H1 (cell line): Measurements from ENCODE around the gene LRFN3. TPM values are rescaled to one million over a fixed set of nuclear protein-coding genes. Genes with fewer than 3 reads are reported as not detected.

ENCODE experiments used
- CTCF ChIA-PET: fragments of 300-600 bp; sonication (Branson Sonifier 250); formaldehyde crosslinking; loops from one replicate; lab custom pipeline; 2021; ENCODE audit not compliant: partially characterized antibody; lab: Charles Lee
- POLR2A ChIA-PET: fragments of 300-600 bp; sonication (Branson Sonifier 250); formaldehyde crosslinking; loops from one replicate; lab custom pipeline; 2021; ENCODE audit warnings: inconsistent platforms; ENCODE audit not compliant: partially characterized antibody; lab: Charles Lee
- DNase-seq, 2 experiments: peaks; one replicate each; pipeline versions ENCODE4 v3.0.0 to v3.0.0-alpha.2; 2010 to 2022; ENCODE audit warnings: low spot score in 2 of 2, low read depth in 1 of 2, mixed read lengths in 1 of 2
- FAIRE-seq: peaks from 2 replicates; lab custom pipeline; 2011; peaks lifted over from hg19 to GRCh38; lab: Jason Lieb, UNC
- H2AFZ ChIP-seq: 2 replicates; pipeline ENCODE4 v1.8.1; 2012; ENCODE audit warnings: low read length, inconsistent platforms
- H2AK5ac ChIP-seq: 2 replicates; pipeline ENCODE4 v1.6.1; 2013; ENCODE audit warnings: low read depth, low read length
- H2BK120ac ChIP-seq: replicated peaks from 2 replicates; pipeline ENCODE3; 2013; ENCODE audit warnings: low read depth, low read length, inconsistent platforms
- H2BK12ac ChIP-seq: 2 replicates; pipeline ENCODE4 v1.6.1; 2013; ENCODE audit warnings: low read depth, low read length
- H2BK15ac ChIP-seq: 2 replicates; pipeline ENCODE4 v1.6.1; 2013; ENCODE audit warnings: low read length
- H2BK20ac ChIP-seq: 2 replicates; pipeline ENCODE4 v1.6.1; 2013; ENCODE audit warnings: low read length
- H2BK5ac ChIP-seq: 2 replicates; pipeline ENCODE4 v1.6.1; 2013; ENCODE audit warnings: low read depth, low read length
- H3K14ac ChIP-seq: 2 replicates; pipeline ENCODE4 v1.6.1; 2013; ENCODE audit warnings: inconsistent platforms; ENCODE audit not compliant: insufficient read length
- H3K18ac ChIP-seq: 2 replicates; pipeline ENCODE4 v1.6.1; 2013; ENCODE audit warnings: low read length; ENCODE audit errors: extremely low read depth
- H3K23ac ChIP-seq: 2 replicates; pipeline ENCODE4 v1.6.1; 2013; ENCODE audit warnings: inconsistent platforms; ENCODE audit not compliant: insufficient read length
- H3K23me2 ChIP-seq: 2 replicates; pipeline ENCODE4 v1.6.1; 2013; ENCODE audit warnings: low read depth, low read length
- H3K27ac ChIP-seq: 2 replicates; pipeline ENCODE4 v1.6.1; 2011; ENCODE audit warnings: low read depth, low read length, inconsistent platforms
- H3K27me3 ChIP-seq, 4 experiments: replicated peaks in 1 of 4; 1 replicate in 1 of 4; 2 replicates in 3 of 4; pipeline versions ENCODE4 v1.6.1 to v1.8.1; 2011 to 2013; ENCODE audit warnings: low read length in 3 of 4, mild to moderate bottlenecking in 3 of 4, inconsistent platforms in 2 of 4, mixed read lengths in 2 of 4, moderate library complexity in 1 of 4; ENCODE audit not compliant: control insufficient read depth in 3 of 4, insufficient read depth in 3 of 4; ENCODE audit errors: extremely low read depth in 1 of 4
- H3K36me3 ChIP-seq, 4 experiments: 2 replicates each; pipeline versions ENCODE4 v1.6.1 to v1.8.1; 2011 to 2013; ENCODE audit warnings: mild to moderate bottlenecking in 4 of 4, low read length in 3 of 4, moderate library complexity in 2 of 4, control low read depth in 1 of 4, inconsistent platforms in 1 of 4; ENCODE audit not compliant: insufficient read depth in 4 of 4, control insufficient read depth in 2 of 4
- H3K4ac ChIP-seq: replicated peaks from 2 replicates; pipeline ENCODE3; 2013; ENCODE audit warnings: low read length, low read depth, mixed read lengths, inconsistent platforms; ENCODE audit not compliant: insufficient read length
- H3K4me1 ChIP-seq, 4 experiments: replicated peaks in 1 of 4; 1 replicate in 1 of 4; 2 replicates in 3 of 4; pipeline versions ENCODE4 v1.6.1 to v1.8.1; 2011 to 2013; ENCODE audit warnings: low read length in 3 of 4, inconsistent platforms in 2 of 4, mixed read lengths in 1 of 4; ENCODE audit not compliant: insufficient read depth in 4 of 4, control insufficient read depth in 3 of 4
- H3K4me2 ChIP-seq, 2 experiments: 2 replicates each; pipeline versions ENCODE4 v1.6.1 to v1.8.1; 2011 to 2013; ENCODE audit warnings: low read depth in 2 of 2, low read length in 2 of 2, control low read depth in 1 of 2, inconsistent platforms in 1 of 2, mild to moderate bottlenecking in 1 of 2; ENCODE audit not compliant: insufficient read depth in 1 of 2
- H3K4me3 ChIP-seq, 4 experiments: fragments of 200-600, 300-600 bp in 1 of 4; sonication (generic), shearing (Covaris generic), sonication (Bioruptor Twin) in 1 of 4; 2 replicates each; pipeline versions ENCODE4 v1.5.1 to v1.8.1; 2011 to 2016; ENCODE audit warnings: low read length in 4 of 4, low read depth in 3 of 4, control low read depth in 2 of 4, inconsistent platforms in 2 of 4, mild to moderate bottlenecking in 2 of 4, mixed read lengths in 1 of 4, moderate library complexity in 1 of 4; ENCODE audit not compliant: insufficient read depth in 2 of 4; ENCODE audit errors: extremely low read depth in 1 of 4
- H3K56ac ChIP-seq: replicated peaks from 2 replicates; pipeline ENCODE3; 2013; ENCODE audit warnings: low read depth, mild to moderate bottlenecking, mixed read lengths, low read length, inconsistent platforms; ENCODE audit not compliant: insufficient read length
- H3K79me1 ChIP-seq: 2 replicates; pipeline ENCODE4 v1.6.1; 2013; ENCODE audit warnings: low read depth, low read length, control low read depth
- H3K79me2 ChIP-seq, 2 experiments: 2 replicates each; pipeline versions ENCODE4 v1.6.1 to v1.8.1; 2012 to 2013; ENCODE audit warnings: low read length in 2 of 2, mild to moderate bottlenecking in 2 of 2, inconsistent platforms in 1 of 2; ENCODE audit not compliant: insufficient read depth in 2 of 2, control insufficient read depth in 1 of 2
- H3K9ac ChIP-seq, 4 experiments: replicated peaks in 1 of 4; 1 replicate in 1 of 4; 2 replicates in 3 of 4; pipeline versions ENCODE4 v1.6.1 to v1.8.1; 2011 to 2013; ENCODE audit warnings: low read depth in 3 of 4, low read length in 3 of 4, control low read depth in 2 of 4, mild to moderate bottlenecking in 2 of 4, moderate library complexity in 2 of 4, inconsistent platforms in 1 of 4; ENCODE audit errors: extremely low read depth in 1 of 4
- H3K9me3 ChIP-seq, 2 experiments: 2 replicates each; pipeline versions ENCODE4 v1.6.1 to v1.8.1; 2012 to 2013; ENCODE audit warnings: mild to moderate bottlenecking in 2 of 2, moderate library complexity in 2 of 2, control low read depth in 1 of 2, inconsistent platforms in 1 of 2, low read depth in 1 of 2, low read length in 1 of 2, mixed read lengths in 1 of 2; ENCODE audit not compliant: insufficient read depth in 2 of 2
- H4K20me1 ChIP-seq, 2 experiments: replicated peaks in 1 of 2; 2 replicates each; pipeline versions ENCODE3 to v1.8.1; 2011 to 2013; ENCODE audit warnings: inconsistent platforms in 2 of 2, low read length in 2 of 2, mild to moderate bottlenecking in 1 of 2; ENCODE audit not compliant: insufficient read depth in 2 of 2, control insufficient read depth in 1 of 2
- H4K5ac ChIP-seq: 2 replicates; pipeline ENCODE4 v1.6.1; 2013; ENCODE audit warnings: low read length, low read depth, mixed read lengths, inconsistent platforms; ENCODE audit not compliant: insufficient read length
- H4K8ac ChIP-seq: 2 replicates; pipeline ENCODE4 v1.8.0; 2013; ENCODE audit warnings: mild to moderate bottlenecking, moderate library complexity, low read length, inconsistent platforms; ENCODE audit not compliant: insufficient read depth; ENCODE audit errors: extremely low read depth
- H4K91ac ChIP-seq: replicated peaks from 2 replicates; pipeline ENCODE3; 2013; ENCODE audit warnings: low read length, mixed read lengths, inconsistent platforms; ENCODE audit not compliant: insufficient read length
- CTBP2 ChIP-seq: IDR thresholded peaks from 2 replicates; pipeline ENCODE4 v1.7.0; 2011; ENCODE audit warnings: borderline replicate concordance, mild to moderate bottlenecking, moderate library complexity, mixed read lengths, low read length; ENCODE audit not compliant: insufficient read depth, insufficient read length
- GTF2F1 ChIP-seq: IDR thresholded peaks from 2 replicates; pipeline ENCODE4 v1.6.1; 2012; ENCODE audit warnings: low read depth, low read length, improper control_type of control experiment, borderline replicate concordance
- JUND ChIP-seq: IDR thresholded peaks from 2 replicates; pipeline ENCODE4 v1.6.1; 2011; ENCODE audit warnings: mild to moderate bottlenecking, improper control_type of control experiment, low read length
- KDM4A ChIP-seq: IDR thresholded peaks from one replicate; pipeline ENCODE4 v1.7.1; 2012; ENCODE audit warnings: low read depth, mild to moderate bottlenecking, moderate library complexity, low read length, inconsistent platforms; ENCODE audit not compliant: severe bottlenecking
- POLR2AphosphoS5 ChIP-seq: IDR thresholded peaks from 2 replicates; pipeline ENCODE4 v1.6.1; 2011; ENCODE audit warnings: low read depth, low read length
- POU5F1 ChIP-seq: IDR thresholded peaks from 2 replicates; pipeline ENCODE4 v1.6.1; 2011; ENCODE audit warnings: low read depth, mild to moderate bottlenecking, low read length, moderate library complexity
- RFX5 ChIP-seq: IDR thresholded peaks from 2 replicates; pipeline ENCODE4 v1.6.1; 2011; ENCODE audit warnings: low read depth, low read length, improper control_type of control experiment, borderline replicate concordance
- SRF ChIP-seq: IDR thresholded peaks from 2 replicates; pipeline ENCODE4 v1.6.1; 2011; ENCODE audit warnings: mild to moderate bottlenecking, low read depth, low read length, moderate library complexity
- TAF7 ChIP-seq: optimal IDR thresholded peaks from 2 replicates; pipeline ENCODE3; 2011; ENCODE audit warnings: low read depth, mild to moderate bottlenecking, inconsistent platforms, low read length, moderate library complexity, borderline replicate concordance
- TCF12 ChIP-seq: IDR thresholded peaks from 2 replicates; pipeline ENCODE4 v1.6.1; 2011; ENCODE audit warnings: low read depth, mild to moderate bottlenecking, low read length
- WGBS, 2 experiments: shearing (Covaris generic) in 1 of 2; methylation state at CpG; one replicate each; pipeline versions ENCODE4 v1.1.6 to v1.1.7; 2013 to 2015; ENCODE audit warnings: low lambda C conversion rate in 2 of 2, mixed read lengths in 2 of 2, inconsistent platforms in 1 of 2, low coverage in 1 of 2, missing lambda C conversion rate in 1 of 2; ENCODE audit not compliant: insufficient replicate concordance in 2 of 2, insufficient coverage in 1 of 2, insufficient read length in 1 of 2; ENCODE audit errors: extremely low coverage in 1 of 2, missing lambda C conversion rate in 1 of 2; 5-methylcytosine and 5-hydroxymethylcytosine counted together
- polyA plus RNA-seq, 7 experiments: library from polyadenylated mRNA; depleted of rRNA in 3 of 7; stranded (reverse) in 5 of 7; unstranded in 2 of 7; fragments of >200 nt in 5 of 7; fragments of 200-250 nt in 2 of 7; gene quantifications; 1 replicate in 5 of 7; 2 replicates in 1 of 7; 4 replicates in 1 of 7; pipeline versions ENCODE4 v1.2.1 to v1.2.3, GENCODE V29; 2011 to 2013; ENCODE audit warnings: missing spikeins in 2 of 7, mixed read lengths in 2 of 7
- total RNA-seq: library from RNA; stranded (reverse); fragmentation: NEBNext Ultra II Directional; extraction: Animal tissue kit (Norgen Biotek cat#: 25700); gene quantifications from 2 replicates; pipeline ENCODE4 v1.2.1, GENCODE V29; 2021
- TF ChIP-seq, protein P1 (sequence below): IDR thresholded peaks from 2 replicates; pipeline ENCODE4 v1.6.1; 2011; ENCODE audit warnings: low read depth, mild to moderate bottlenecking, low read length; ENCODE audit not compliant: insufficient read depth

The LRFN3 gene
- total and polyA plus RNA-seq, 2 of the 8 experiments (the other 6 are each of a cell fraction or from before 2014, with no cell fraction given): 4.6 to 16.8 TPM

DNA sequence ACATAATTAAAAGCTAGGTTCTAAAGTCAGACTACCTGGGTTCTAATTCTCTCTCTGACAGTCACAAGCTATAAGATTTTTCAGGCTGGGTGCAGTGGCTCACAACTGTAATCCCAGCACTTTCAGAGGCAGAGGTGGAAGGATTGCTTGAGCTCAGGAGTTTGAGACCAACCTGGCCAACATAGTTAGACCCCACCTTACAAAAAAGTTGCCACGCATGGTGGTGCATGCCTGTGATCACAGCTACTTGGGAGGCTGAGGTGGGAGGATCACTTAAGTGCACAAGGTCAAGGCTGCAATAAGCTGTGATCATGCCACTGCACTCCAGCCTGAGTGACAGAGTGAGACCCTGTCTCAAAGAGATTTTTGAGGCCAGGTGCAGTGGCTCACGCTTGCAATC lies 41.8 kb upstream of the LRFN3 start:
- H2BK15ac ChIP-seq: no peak overlapping the region
- no peak overlapping the region for H2BK20ac ChIP-seq
- no peak overlapping the region for H4K91ac ChIP-seq
- H2AK5ac ChIP-seq: no peak overlapping the region
- peaks cover 15 to 59% (median 24%) of the 10 kb centered on the region in 4 experiments for H3K36me3 ChIP-seq
- CTCF ChIA-PET: interaction anchor here (0.9 to 1.2 kb wide), 5 partner anchors 37 to 275 kb away, joined by 3 to 5 read pairs (median 3); partner anchors contain the start of genes PSENEN and U2AF1L4
- H3K56ac ChIP-seq: no peak overlapping the region
- peaks cover 4% of the 10 kb centered on the region; the same call in 1 of the 2 replicates for H3K23me2 ChIP-seq
- no peak overlapping the region for H3K4me2 ChIP-seq
- peaks cover 0 to 8% of the 10 kb centered on the region in 2 experiments; a peak in 1 of 4 replicates for H3K79me2 ChIP-seq
- no peak overlapping the region for H2BK12ac ChIP-seq
- DNase-seq (no peak), FAIRE-seq (no peak)
- H4K20me1 ChIP-seq: peaks cover 2 to 3% of the 10 kb centered on the region in 2 experiments
- no peak overlapping the region for H3K4me3 ChIP-seq
- H3K9me3 ChIP-seq: no peaks in the 10 kb centered on the region
- WGBS, 2 experiments: 98% methylated on average over 2 of the region's 2 CpGs; no CpG with 5 or more reads in 1 of the 2 experiments
- H3K27me3 ChIP-seq: no peaks in the 10 kb centered on the region
- H3K4ac ChIP-seq: no peak overlapping the region
- H3K4me1 ChIP-seq: peaks cover 0 to 5% (median 0%) of the 10 kb centered on the region in 4 experiments; a peak in 3 of 7 replicates
- no peak overlapping the region for H3K27ac ChIP-seq
- POLR2A ChIA-PET: interaction anchor here (1.3 kb wide), 1 partner anchor 9 kb away, joined by 5 read pairs; no protein-coding TSS in a partner anchor
- TF ChIP-seq JUND: no peak
- no peak for TF ChIP-seq TCF12
- TF ChIP-seq CTBP2: no peak
- TF ChIP-seq SRF: no peak
- no peak for TF ChIP-seq GTF2F1
- TF ChIP-seq KDM4A: no peak
- no peak for TF ChIP-seq TAF7
- TF ChIP-seq RFX5: no peak
- TF ChIP-seq, protein P1, sequence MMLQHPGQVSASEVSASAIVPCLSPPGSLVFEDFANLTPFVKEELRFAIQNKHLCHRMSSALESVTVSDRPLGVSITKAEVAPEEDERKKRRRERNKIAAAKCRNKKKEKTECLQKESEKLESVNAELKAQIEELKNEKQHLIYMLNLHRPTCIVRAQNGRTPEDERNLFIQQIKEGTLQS: no peak
- no peak for TF ChIP-seq POLR2AphosphoS5
- TF ChIP-seq POU5F1: no peak
- TF ChIP-seq, all 59 proteins: peak for 0
- no peaks in the 10 kb centered on the region; the same call in 1 of the 2 replicates for H3K79me1 ChIP-seq
- H4K5ac ChIP-seq: no peak overlapping the region
- H2AFZ ChIP-seq: no peak overlapping the region
- H2BK5ac ChIP-seq: no peak overlapping the region
- H3K18ac ChIP-seq: no peak overlapping the region
- no peak overlapping the region for H3K14ac ChIP-seq
- no peak overlapping the region for H2BK120ac ChIP-seq
- no peak overlapping the region for H3K23ac ChIP-seq
- H3K9ac ChIP-seq: no peak overlapping the region
- H4K8ac ChIP-seq: no peak overlapping the region
